Right atrium auricular region (tissue), 2 donors: ENCODE measurements around the gene MAD2L1BP. TPM values are rescaled to one million over a fixed set of nuclear protein-coding genes. Genes with fewer than 3 reads are reported as not detected.
"Not testable (repeated sequence)": the region's sequence is repeated elsewhere in the genome, so short reads cannot be mapped to it uniquely, and the experiment has no call there.

Experiments used
- DNase-seq: peaks from one replicate; pipeline ENCODE4 v3.0.0-alpha.2; 2019; ENCODE audit warnings: low spot score
- H3K27ac ChIP-seq, 2 donors: fragments of 200-600 bp; sonication (generic); 1 replicate in 1 of 2; 2 replicates in 1 of 2; pipeline ENCODE4 v1.5.1; 2016 to 2019
- H3K27me3 ChIP-seq, 2 donors: fragments of 200-600 bp; sonication (generic); one replicate each; pipeline versions ENCODE4 v1.5.1 to v1.6.0; 2017 to 2019
- H3K36me3 ChIP-seq: fragments of 200-600 bp; sonication (generic); one replicate; pipeline ENCODE4 v1.5.1; 2016
- H3K4me1 ChIP-seq, 2 donors: fragments of 200-600 bp; sonication (generic); one replicate each; pipeline versions ENCODE4 v1.5.1 to v1.6.0; 2017 to 2019
- H3K4me3 ChIP-seq, 2 donors: fragments of 200-600 bp; sonication (generic); 1 replicate in 1 of 2; 2 replicates in 1 of 2; pipeline ENCODE4 v1.5.1; 2017 to 2019; ENCODE audit warnings: mild to moderate bottlenecking in 1 of 2, moderate library complexity in 1 of 2
- H3K9me3 ChIP-seq, 2 donors: fragments of 200-600 bp; sonication (generic); one replicate each; pipeline ENCODE4 v1.5.1; 2019
- total RNA-seq, 2 donors: library from RNA; depleted of rRNA; stranded (reverse); fragments of >200 nt; gene quantifications; one replicate each; pipeline ENCODE4 v1.1.0, GENCODE V29; 2016
- TF ChIP-seq, protein P1 (sequence below), 2 donors: fragments of 200-600 bp; sonication (generic); IDR thresholded peaks; one replicate each; pipeline ENCODE4 v1.5.1; 2019; ENCODE audit warnings: antibody characterized with exemption in 2 of 2

MAD2L1BP gene, protein sequence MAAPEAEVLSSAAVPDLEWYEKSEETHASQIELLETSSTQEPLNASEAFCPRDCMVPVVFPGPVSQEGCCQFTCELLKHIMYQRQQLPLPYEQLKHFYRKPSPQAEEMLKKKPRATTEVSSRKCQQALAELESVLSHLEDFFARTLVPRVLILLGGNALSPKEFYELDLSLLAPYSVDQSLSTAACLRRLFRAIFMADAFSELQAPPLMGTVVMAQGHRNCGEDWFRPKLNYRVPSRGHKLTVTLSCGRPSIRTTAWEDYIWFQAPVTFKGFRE
- 10 to 100 TPM; 22.8 to 28.2 TPM for total RNA-seq

DNA sequence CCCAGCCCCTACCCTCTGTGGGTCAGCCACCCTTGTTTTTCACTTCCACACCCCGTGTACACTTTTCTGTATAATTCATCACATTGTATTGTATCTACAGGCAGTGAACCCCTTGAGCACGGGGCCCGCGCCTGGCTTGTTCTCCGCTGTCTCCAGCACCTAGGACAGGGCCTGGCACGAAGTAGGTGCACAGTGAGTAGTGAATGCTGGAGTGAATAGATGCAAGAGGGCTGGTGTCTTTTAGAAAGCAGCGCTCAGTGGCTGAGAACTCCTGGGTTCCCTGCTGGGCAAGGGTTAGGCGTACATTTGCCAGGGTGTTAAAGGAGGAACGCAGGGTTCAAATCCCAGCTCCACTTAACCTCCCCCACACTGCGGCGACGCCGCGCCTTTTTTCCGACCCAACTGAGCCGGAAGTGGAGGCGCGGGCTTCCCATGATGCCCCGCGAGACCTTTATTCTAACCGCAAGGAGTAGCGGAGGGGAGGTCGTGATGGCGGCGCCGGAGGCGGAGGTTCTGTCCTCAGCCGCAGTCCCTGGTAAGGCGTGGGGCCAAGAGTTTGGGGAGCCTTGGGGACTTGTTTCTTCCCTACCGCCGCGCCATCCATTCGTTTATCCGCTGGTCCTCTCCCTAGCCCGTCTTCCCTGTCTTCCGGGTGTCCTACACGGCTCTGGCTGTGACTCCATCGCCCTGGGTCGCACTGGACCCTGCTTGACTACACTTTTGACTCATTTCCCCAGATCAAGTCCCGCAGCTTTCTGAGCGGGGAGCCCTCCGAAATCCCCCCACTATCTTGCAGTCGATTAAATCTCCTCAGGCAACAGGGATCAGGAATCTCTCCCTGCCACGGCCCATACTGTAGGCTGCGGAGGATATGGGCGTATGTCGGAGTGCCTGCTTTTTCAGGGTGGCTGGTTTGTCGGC, at the start of gene MAD2L1BP:
TSS of gene MAD2L1BP (plus strand) at position 454 of the 921 bp plus-strand sequence. CDS start at position 490, 36 bp downstream.
- Histone ChIP-seq H3K4me3 (peak within 1 kb of the TSS; percentile 75 to 86), H3K9me3 (no peaks in the 10 kb centered on the region), H3K4me1 (peaks cover 0 to 47% of the 10 kb centered on the region in 2 donors), H3K27ac (peak within 1 kb of the TSS; percentile 89 to 91), H3K36me3 (peaks cover 17% of the 10 kb centered on the region), H3K27me3 (no peaks in the 10 kb centered on the region)
- peak; percentile 82 for DNase-seq
- TF ChIP-seq, protein P1, sequence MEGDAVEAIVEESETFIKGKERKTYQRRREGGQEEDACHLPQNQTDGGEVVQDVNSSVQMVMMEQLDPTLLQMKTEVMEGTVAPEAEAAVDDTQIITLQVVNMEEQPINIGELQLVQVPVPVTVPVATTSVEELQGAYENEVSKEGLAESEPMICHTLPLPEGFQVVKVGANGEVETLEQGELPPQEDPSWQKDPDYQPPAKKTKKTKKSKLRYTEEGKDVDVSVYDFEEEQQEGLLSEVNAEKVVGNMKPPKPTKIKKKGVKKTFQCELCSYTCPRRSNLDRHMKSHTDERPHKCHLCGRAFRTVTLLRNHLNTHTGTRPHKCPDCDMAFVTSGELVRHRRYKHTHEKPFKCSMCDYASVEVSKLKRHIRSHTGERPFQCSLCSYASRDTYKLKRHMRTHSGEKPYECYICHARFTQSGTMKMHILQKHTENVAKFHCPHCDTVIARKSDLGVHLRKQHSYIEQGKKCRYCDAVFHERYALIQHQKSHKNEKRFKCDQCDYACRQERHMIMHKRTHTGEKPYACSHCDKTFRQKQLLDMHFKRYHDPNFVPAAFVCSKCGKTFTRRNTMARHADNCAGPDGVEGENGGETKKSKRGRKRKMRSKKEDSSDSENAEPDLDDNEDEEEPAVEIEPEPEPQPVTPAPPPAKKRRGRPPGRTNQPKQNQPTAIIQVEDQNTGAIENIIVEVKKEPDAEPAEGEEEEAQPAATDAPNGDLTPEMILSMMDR (IDR thresholded peaks at IDR 0.05) = peak in 1 of 2 donors; percentile 27

DNA sequence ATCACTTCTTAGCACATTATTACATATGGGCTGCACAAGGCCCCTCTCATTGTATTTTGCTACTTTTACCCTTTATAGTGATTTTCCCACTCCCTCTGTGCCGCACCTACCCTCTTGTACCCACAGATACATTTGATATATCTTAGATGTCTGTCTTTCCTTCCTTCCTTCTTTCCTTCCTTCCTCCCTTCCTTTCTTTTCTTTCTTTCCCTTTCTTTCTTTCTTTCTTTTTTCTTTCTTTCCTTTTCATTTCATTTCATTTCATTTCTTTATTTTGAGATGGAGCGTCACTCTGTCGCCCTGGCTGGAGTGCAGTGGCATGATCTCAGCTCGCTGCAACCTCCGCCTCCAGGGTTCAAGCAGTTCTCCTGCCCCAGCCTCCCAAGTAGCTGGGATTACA, 47.4 kb upstream of the MAD2L1BP start:
- H3K4me1 ChIP-seq = no peaks in the 10 kb centered on the region
- TF ChIP-seq, protein P1 (IDR thresholded peaks at IDR 0.05) = no peak
- peaks cover 42% of the 10 kb centered on the region for H3K36me3 ChIP-seq
- DNase-seq = no peak
- no peaks in the 10 kb centered on the region for H3K9me3 ChIP-seq
- H3K27me3 ChIP-seq = no peaks in the 10 kb centered on the region
- no peak overlapping the region for H3K4me3 ChIP-seq
- H3K27ac ChIP-seq = no peak overlapping the region

- not testable (repeated sequence) for H3K4me3 ChIP-seq, H3K9me3 ChIP-seq, H3K27ac ChIP-seq, H3K4me1 ChIP-seq, H3K27me3 ChIP-seq, DNase-seq
- H3K36me3 ChIP-seq = peaks cover 29% of the 10 kb centered on the region
Measured at GRCh38 chr6:43589564-43589963, 46.1 kb upstream of the MAD2L1BP start.

- no peak overlapping the region for H3K4me3 ChIP-seq
- no peaks in the 10 kb centered on the region for H3K27me3 ChIP-seq
- TF ChIP-seq, protein P1 (IDR thresholded peaks at IDR 0.05) = no peak
- H3K27ac ChIP-seq = no peak overlapping the region
- H3K36me3 ChIP-seq = peaks cover 5% of the 10 kb centered on the region
- H3K9me3 ChIP-seq = no peaks in the 10 kb centered on the region
- no peaks in the 10 kb centered on the region for H3K4me1 ChIP-seq
- DNase-seq = no peak
Measured at GRCh38 chr6:43593938-43594337, 41.7 kb upstream of the MAD2L1BP start.

GRCh38 chr6:43600595-43600994, 35.0 kb upstream of the MAD2L1BP start:
- Histone ChIP-seq H3K4me1 (no peaks in the 10 kb centered on the region), H3K27me3 (no peaks in the 10 kb centered on the region), H3K27ac (no peak overlapping the region), H3K36me3 (peaks cover 22% of the 10 kb centered on the region), H3K9me3 (no peaks in the 10 kb centered on the region), H3K4me3 (no peak overlapping the region)
- no peak for DNase-seq
- TF ChIP-seq, protein P1 (IDR thresholded peaks at IDR 0.05) = no peak

GRCh38 chr6:43604174-43604573, 31.5 kb upstream of the MAD2L1BP start:
- DNase-seq = no peak
- no peaks in the 10 kb centered on the region for H3K9me3 ChIP-seq
- peaks cover 17% of the 10 kb centered on the region for H3K36me3 ChIP-seq
- H3K4me1 ChIP-seq = no peaks in the 10 kb centered on the region
- no peaks in the 10 kb centered on the region for H3K27me3 ChIP-seq
- TF ChIP-seq, protein P1 (IDR thresholded peaks at IDR 0.05) = no peak
- no peak overlapping the region for H3K4me3 ChIP-seq
- H3K27ac ChIP-seq = no peak overlapping the region
